GM12878 (cell line): ENCODE results near the gene ATXN1. TPM values are rescaled to one million over a fixed set of nuclear protein-coding genes. Genes with fewer than 3 reads are reported as not detected.
A peak's percentile ranks its signal among the peaks of the same experiment; 100 is the strongest.

Experiments
- BHLHE40 ChIP-seq, 2 experiments: fragments of 450-650 bp in 1 of 2; IDR thresholded peaks; 2 replicates each; pipeline ENCODE4 v1.6.1; 2011 to 2017; ENCODE audit warnings: low read depth in 2 of 2, borderline replicate concordance in 1 of 2, improper control_type of control experiment in 1 of 2, low read length in 1 of 2, mild to moderate bottlenecking in 1 of 2
- E2F8 ChIP-seq: fragments of 450-650 bp; IDR thresholded peaks from 2 replicates; pipeline ENCODE4 v1.6.1; 2018; ENCODE audit warnings: mild to moderate bottlenecking, low read depth, moderate library complexity; ENCODE audit not compliant: partially characterized antibody
- EGR1 ChIP-seq, 2 experiments: IDR thresholded peaks; 1 replicate in 1 of 2; 2 replicates in 1 of 2; pipeline ENCODE4 v1.6.1; 2011 to 2012; ENCODE audit warnings: low read depth in 2 of 2, low read length in 2 of 2, borderline replicate concordance in 1 of 2, mild to moderate bottlenecking in 1 of 2, moderate library complexity in 1 of 2
- IKZF2 ChIP-seq, 2 experiments: fragments of 450-650 bp; IDR thresholded peaks; 2 replicates each; pipeline ENCODE4 v1.6.1; 2017; ENCODE audit warnings: mild to moderate bottlenecking in 2 of 2, moderate library complexity in 2 of 2
- MTA2 ChIP-seq: fragments of 450-650 bp; IDR thresholded peaks from 2 replicates; pipeline ENCODE4 v1.6.1; 2016; ENCODE audit warnings: low read depth, mild to moderate bottlenecking, moderate library complexity
- NFXL1 ChIP-seq: fragments of 450-650 bp; IDR thresholded peaks from 2 replicates; pipeline ENCODE4 v1.6.1; 2017; ENCODE audit warnings: antibody characterized with exemption, mild to moderate bottlenecking, borderline replicate concordance
- REST ChIP-seq: IDR thresholded peaks from 2 replicates; pipeline ENCODE4 v1.6.1; 2012; ENCODE audit warnings: mild to moderate bottlenecking, low read depth, low read length
- ZNF217 ChIP-seq: fragments of 450-650 bp; IDR thresholded peaks from 2 replicates; pipeline ENCODE4 v1.6.1; 2017; ENCODE audit warnings: antibody characterized with exemption, mild to moderate bottlenecking
- ZNF274 ChIP-seq: IDR thresholded peaks from one replicate; pipeline ENCODE4 v1.8.0; 2011; ENCODE audit not compliant: insufficient read length, insufficient read depth
- polyA plus RNA-seq, 11 experiments: library from polyadenylated mRNA; depleted of rRNA in 4 of 11; unstranded in 6 of 11; stranded (reverse) in 5 of 11; fragments of >200 nt; fragmentation: Nextera tagmentation in 4 of 11; fragmentation: Illumina TruSeq in 1 of 11; extraction: Ambion mirVana in 4 of 11; extraction: Trizol in 1 of 11; gene quantifications; 1 replicate in 1 of 11; 2 replicates in 10 of 11; pipeline versions ENCODE4 v1.2.1 to v1.2.3, GENCODE V29; 2011 to 2016; ENCODE audit warnings: inconsistent platforms in 2 of 11, missing spikeins in 2 of 11, low read depth in 1 of 11
- total RNA-seq, 4 experiments: library from RNA; depleted of rRNA in 3 of 4; stranded (reverse); fragments of >200 nt in 3 of 4; fragmentation: Illumina TruSeq in 1 of 4; extraction: Trizol in 1 of 4; gene quantifications; 2 replicates each; pipeline versions ENCODE4 v1.2.1 to v1.2.3, GENCODE V29; 2013 to 2021
- TF ChIP-seq, protein P1 (sequence below): IDR thresholded peaks from 2 replicates; pipeline ENCODE4 v1.6.1; 2011; ENCODE audit warnings: low read depth, low read length, improper control_type of control experiment, borderline replicate concordance
- TF ChIP-seq, protein P2 (sequence below): fragments of 450-650 bp; formaldehyde crosslinking; IDR thresholded peaks from 2 replicates; pipeline ENCODE4 v1.4.0; 2022; ENCODE audit warnings: mild to moderate bottlenecking, moderate library complexity
- TF ChIP-seq, protein P3 (sequence below): fragments of 450-650 bp; IDR thresholded peaks from 2 replicates; pipeline ENCODE4 v1.6.1; 2017; ENCODE audit warnings: borderline replicate concordance

Gene ATXN1
- total and polyA plus RNA-seq, 10 of the 15 experiments (the other 5 are each of a cell fraction or from before 2014, with no cell fraction given): 12.2 to 51.2 (median 20.5) TPM

- no peak for TF ChIP-seq REST
- TF ChIP-seq MTA2: no peak; the same call in 1 of the 2 replicates
- TF ChIP-seq, protein P1, sequence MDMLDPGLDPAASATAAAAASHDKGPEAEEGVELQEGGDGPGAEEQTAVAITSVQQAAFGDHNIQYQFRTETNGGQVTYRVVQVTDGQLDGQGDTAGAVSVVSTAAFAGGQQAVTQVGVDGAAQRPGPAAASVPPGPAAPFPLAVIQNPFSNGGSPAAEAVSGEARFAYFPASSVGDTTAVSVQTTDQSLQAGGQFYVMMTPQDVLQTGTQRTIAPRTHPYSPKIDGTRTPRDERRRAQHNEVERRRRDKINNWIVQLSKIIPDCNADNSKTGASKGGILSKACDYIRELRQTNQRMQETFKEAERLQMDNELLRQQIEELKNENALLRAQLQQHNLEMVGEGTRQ: no peak
- peak in 1 of 2 experiments; percentile 34; a peak in 3 of 4 replicates for TF ChIP-seq IKZF2 (IDR thresholded peaks at IDR 0.05)
- TF ChIP-seq EGR1 (IDR thresholded peaks at IDR 0.05; ENCODE audit: borderline replicate concordance in 1 of 2, low read depth in 2 of 2, low read length in 2 of 2): no peak
- no peak for TF ChIP-seq ZNF274
- TF ChIP-seq, protein P2, sequence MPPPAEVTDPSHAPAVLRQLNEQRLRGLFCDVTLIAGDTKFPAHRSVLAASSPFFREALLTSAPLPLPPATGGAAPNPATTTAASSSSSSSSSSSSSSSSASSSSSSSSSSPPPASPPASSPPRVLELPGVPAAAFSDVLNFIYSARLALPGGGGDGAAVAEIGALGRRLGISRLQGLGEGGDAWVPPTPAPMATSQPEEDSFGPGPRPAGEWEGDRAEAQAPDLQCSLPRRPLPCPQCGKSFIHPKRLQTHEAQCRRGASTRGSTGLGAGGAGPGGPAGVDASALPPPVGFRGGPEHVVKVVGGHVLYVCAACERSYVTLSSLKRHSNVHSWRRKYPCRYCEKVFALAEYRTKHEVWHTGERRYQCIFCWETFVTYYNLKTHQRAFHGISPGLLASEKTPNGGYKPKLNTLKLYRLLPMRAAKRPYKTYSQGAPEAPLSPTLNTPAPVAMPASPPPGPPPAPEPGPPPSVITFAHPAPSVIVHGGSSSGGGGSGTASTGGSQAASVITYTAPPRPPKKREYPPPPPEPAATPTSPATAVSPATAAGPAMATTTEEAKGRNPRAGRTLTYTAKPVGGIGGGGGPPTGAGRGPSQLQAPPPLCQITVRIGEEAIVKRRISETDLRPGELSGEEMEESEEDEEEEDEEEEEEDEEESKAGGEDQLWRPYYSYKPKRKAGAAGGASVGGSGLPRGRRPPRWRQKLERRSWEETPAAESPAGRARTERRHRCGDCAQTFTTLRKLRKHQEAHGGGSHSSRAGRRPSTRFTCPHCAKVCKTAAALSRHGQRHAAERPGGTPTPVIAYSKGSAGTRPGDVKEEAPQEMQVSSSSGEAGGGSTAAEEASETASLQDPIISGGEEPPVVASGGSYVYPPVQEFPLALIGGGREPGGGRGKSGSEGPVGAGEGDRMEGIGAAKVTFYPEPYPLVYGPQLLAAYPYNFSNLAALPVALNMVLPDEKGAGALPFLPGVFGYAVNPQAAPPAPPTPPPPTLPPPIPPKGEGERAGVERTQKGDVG (CRISPR knock-in tag): no peak
- TF ChIP-seq ZNF217: no peak
- no peak for TF ChIP-seq NFXL1
- no peak for TF ChIP-seq E2F8
- TF ChIP-seq, protein P3, sequence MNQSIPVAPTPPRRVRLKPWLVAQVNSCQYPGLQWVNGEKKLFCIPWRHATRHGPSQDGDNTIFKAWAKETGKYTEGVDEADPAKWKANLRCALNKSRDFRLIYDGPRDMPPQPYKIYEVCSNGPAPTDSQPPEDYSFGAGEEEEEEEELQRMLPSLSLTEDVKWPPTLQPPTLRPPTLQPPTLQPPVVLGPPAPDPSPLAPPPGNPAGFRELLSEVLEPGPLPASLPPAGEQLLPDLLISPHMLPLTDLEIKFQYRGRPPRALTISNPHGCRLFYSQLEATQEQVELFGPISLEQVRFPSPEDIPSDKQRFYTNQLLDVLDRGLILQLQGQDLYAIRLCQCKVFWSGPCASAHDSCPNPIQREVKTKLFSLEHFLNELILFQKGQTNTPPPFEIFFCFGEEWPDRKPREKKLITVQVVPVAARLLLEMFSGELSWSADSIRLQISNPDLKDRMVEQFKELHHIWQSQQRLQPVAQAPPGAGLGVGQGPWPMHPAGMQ: no peak
- TF ChIP-seq BHLHE40 (IDR thresholded peaks at IDR 0.05; ENCODE audit: borderline replicate concordance in 1 of 2, low read depth in 2 of 2, low read length in 1 of 2): no peak
These were observed 249.4 kb downstream of the ATXN1 start (continued) for GRCh38 chr6:16511723-16512489.
